NCI-H2227 treated with DMSO at 0.1 percent for 48 hours (cell line): ENCODE results near the gene RPIA.
"Not testable (repeated sequence)": the region's sequence is repeated elsewhere in the genome, so short reads cannot be mapped to it uniquely, and the experiment has no call there.

Experiments used
- DNase-seq: peaks from one replicate; lab custom pipeline; 2025; lab: John Stamatoyannopoulos, UW

RPIA gene

GRCh38 chr2:88773233-88774028, 82.0 kb downstream of the RPIA start:
- not testable (repeated sequence) for DNase-seq

- not testable (repeated sequence) for DNase-seq
Measured at GRCh38 chr2:88789213-88789612, 97.7 kb downstream of the RPIA start.

- not testable (repeated sequence) for DNase-seq
Measured at GRCh38 chr2:88795932-88796331, 104.5 kb downstream of the RPIA start.

GRCh38 chr2:88796523-88796922, 105.0 kb downstream of the RPIA start:
- not testable (repeated sequence) for DNase-seq

- DNase-seq, result not testable (repeated sequence)
Measured at GRCh38 chr2:88797164-88797563, 105.7 kb downstream of the RPIA start.
